Measurements from ENCODE around the gene ATP2B2. TPM values are rescaled to one million over a fixed set of nuclear protein-coding genes. Genes with fewer than 3 reads are reported as not detected.
A peak's percentile ranks its signal among the peaks of the same experiment; 100 is the strongest.

Gene ATP2B2
- total RNA-seq (1.8 and 1.9 TPM in 2 replicates), polyA plus RNA-seq (0.66 and 0.75 TPM in 2 replicates)

DNA sequence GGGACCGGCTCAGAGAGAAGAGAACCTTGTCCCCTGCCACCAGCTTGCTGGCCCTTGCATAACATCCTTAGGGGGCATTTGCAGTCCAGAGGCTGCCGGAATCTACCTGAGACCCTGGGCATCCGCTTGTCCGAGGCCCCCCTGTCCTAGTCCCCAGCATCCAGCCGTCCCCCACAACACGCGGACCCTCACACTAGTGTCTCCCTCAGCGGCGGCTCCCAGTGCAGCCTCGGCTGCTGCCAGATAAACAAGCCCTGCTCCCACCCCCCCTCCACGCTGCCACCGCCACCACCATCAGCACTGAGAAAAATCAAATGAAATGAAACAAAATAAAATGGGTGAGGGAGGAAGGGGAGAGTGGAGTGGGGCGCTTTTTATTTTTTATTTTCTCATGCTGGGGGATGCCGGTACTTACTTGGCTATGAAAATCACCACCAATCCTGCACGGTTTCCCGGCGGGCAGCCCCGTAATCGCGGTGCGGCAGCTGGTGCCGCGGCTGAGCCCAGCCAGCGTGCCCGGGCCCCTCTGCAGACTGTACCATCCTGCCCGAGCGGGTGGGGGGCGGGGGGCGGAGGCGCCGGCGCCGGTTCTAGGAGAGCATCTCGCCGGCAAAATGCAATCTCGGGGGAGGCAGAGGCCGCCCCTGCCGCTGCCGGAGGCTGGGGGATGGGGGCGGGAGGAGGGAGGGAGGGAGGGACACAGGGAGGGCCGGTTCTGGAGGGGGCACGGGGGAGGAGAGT lies at the start of gene ATP2B2:
Gene ATP2B2, minus strand, starts transcription at position 537 of the 741 bp plus-strand sequence. CDS start 56,043 bp downstream, outside the sequence.
- H3K36me3 ChIP-seq (replicated peaks; ENCODE audit: insufficient read depth, low read depth), result no peaks in the 10 kb centered on the region
- no peaks in the 10 kb centered on the region for H3K4me1 ChIP-seq (ENCODE audit: insufficient read depth)
- peak within 1 kb of the TSS; percentile 81 for H3K4me2 ChIP-seq
- no peaks in the 10 kb centered on the region for H3K9me2 ChIP-seq (replicated peaks; ENCODE audit: insufficient read depth)
- 15% methylated on average over 26 of the region's 42 CpGs for WGBS (ENCODE audit: low lambda C conversion rate, missing lambda C conversion rate)
- no peak within 1 kb of the TSS for H2AFZ ChIP-seq
- no peak within 1 kb of the TSS for H3K4me3 ChIP-seq
- H4K20me1 ChIP-seq (ENCODE audit: insufficient read depth, poor library complexity, severe bottlenecking), result no peaks in the 10 kb centered on the region
- TF ChIP-seq EZH2 (IDR thresholded peaks at IDR 0.05; ENCODE audit: borderline replicate concordance), result peak; percentile 40
- TF ChIP-seq, protein P1, sequence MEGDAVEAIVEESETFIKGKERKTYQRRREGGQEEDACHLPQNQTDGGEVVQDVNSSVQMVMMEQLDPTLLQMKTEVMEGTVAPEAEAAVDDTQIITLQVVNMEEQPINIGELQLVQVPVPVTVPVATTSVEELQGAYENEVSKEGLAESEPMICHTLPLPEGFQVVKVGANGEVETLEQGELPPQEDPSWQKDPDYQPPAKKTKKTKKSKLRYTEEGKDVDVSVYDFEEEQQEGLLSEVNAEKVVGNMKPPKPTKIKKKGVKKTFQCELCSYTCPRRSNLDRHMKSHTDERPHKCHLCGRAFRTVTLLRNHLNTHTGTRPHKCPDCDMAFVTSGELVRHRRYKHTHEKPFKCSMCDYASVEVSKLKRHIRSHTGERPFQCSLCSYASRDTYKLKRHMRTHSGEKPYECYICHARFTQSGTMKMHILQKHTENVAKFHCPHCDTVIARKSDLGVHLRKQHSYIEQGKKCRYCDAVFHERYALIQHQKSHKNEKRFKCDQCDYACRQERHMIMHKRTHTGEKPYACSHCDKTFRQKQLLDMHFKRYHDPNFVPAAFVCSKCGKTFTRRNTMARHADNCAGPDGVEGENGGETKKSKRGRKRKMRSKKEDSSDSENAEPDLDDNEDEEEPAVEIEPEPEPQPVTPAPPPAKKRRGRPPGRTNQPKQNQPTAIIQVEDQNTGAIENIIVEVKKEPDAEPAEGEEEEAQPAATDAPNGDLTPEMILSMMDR (IDR thresholded peaks at IDR 0.05; ENCODE audit: poor library complexity), result no peak
- no peak for TF ChIP-seq EZH2phosphoT487 (IDR thresholded peaks at IDR 0.05; ENCODE audit: low read depth, severe bottlenecking, unreplicated experiment)
- DNase-seq (ENCODE audit: low spot score), result peak; percentile 32
- no peaks in the 10 kb centered on the region for H3K79me2 ChIP-seq
- no peaks in the 10 kb centered on the region for H3K9me3 ChIP-seq (ENCODE audit: low read depth)
- peaks cover 34% of the 10 kb centered on the region for H3K27me3 ChIP-seq
- no peak within 1 kb of the TSS for H3K27ac ChIP-seq

DNA sequence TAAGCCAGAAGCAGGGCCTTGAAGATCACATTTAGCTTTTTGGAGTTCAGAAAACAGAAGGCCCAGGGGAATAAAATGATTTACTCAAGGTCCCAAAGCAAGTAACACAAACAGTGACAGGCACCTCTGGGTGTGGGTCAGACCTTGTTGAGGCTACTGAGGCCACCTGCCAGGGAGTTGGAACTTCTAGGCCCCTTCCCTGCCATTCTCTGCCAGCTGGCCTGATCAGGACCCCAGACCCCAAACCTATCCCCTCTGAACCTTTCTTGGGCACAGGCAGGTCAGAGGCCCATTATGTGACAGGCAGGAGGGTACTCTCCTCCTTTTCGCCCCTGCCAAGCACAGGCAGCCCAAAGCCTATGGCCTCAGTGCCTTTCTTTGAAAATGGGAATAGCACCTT lies 49.4 kb upstream of the ATP2B2 start:
- no peaks in the 10 kb centered on the region for H4K20me1 ChIP-seq (ENCODE audit: insufficient read depth, poor library complexity, severe bottlenecking)
- no peak for DNase-seq (ENCODE audit: low spot score)
- H2AFZ ChIP-seq, result no peak overlapping the region
- no peaks in the 10 kb centered on the region for H3K9me3 ChIP-seq (ENCODE audit: low read depth)
- H3K27me3 ChIP-seq, result peaks cover 4% of the 10 kb centered on the region
- TF ChIP-seq EZH2 (IDR thresholded peaks at IDR 0.05; ENCODE audit: borderline replicate concordance) (no peak), EZH2phosphoT487 (IDR thresholded peaks at IDR 0.05; ENCODE audit: low read depth, severe bottlenecking, unreplicated experiment) (no peak)
- TF ChIP-seq, protein P1 (IDR thresholded peaks at IDR 0.05; ENCODE audit: poor library complexity), result no peak
- H3K27ac ChIP-seq, result no peak overlapping the region
- no peaks in the 10 kb centered on the region for H3K79me2 ChIP-seq
- no peak overlapping the region for H3K4me3 ChIP-seq
- H3K4me1 ChIP-seq (ENCODE audit: insufficient read depth), result no peaks in the 10 kb centered on the region
- no peaks in the 10 kb centered on the region for H3K36me3 ChIP-seq (replicated peaks; ENCODE audit: insufficient read depth, low read depth)
- H3K4me2 ChIP-seq, result no peak overlapping the region
- H3K9me2 ChIP-seq (replicated peaks; ENCODE audit: insufficient read depth), result no peaks in the 10 kb centered on the region
- WGBS (ENCODE audit: low lambda C conversion rate, missing lambda C conversion rate), result 100% methylated on average over 1 of the region's 1 CpG

DNA sequence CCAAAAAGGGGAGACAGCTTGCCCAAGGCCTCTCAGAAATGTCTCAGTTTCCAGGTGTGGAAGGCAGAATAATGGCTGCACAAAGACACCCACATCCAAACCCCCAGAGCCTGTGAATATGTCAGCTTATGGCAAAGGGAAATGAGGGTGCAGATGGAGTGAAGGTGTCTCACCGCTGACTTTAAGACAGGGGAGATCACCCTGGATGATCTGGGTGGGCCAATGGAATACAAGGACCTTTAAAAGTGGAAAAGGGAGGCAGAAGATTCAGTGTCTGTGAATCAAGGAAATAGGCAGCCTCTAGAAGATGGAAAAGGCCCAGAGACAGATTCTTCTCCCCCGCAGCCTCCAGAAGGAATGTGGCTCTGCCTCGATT lies 48.8 kb upstream of the ATP2B2 start:
- DNase-seq (ENCODE audit: low spot score), result no peak
- Histone ChIP-seq H3K27me3 (peaks cover 4% of the 10 kb centered on the region), H4K20me1 (ENCODE audit: insufficient read depth, poor library complexity, severe bottlenecking) (no peaks in the 10 kb centered on the region), H3K9me3 (ENCODE audit: low read depth) (no peaks in the 10 kb centered on the region), H3K79me2 (no peaks in the 10 kb centered on the region), H2AFZ (no peak overlapping the region), H3K4me1 (ENCODE audit: insufficient read depth) (no peaks in the 10 kb centered on the region), H3K27ac (no peak overlapping the region), H3K4me2 (no peak overlapping the region), H3K4me3 (no peak overlapping the region), H3K9me2 (replicated peaks; ENCODE audit: insufficient read depth) (no peaks in the 10 kb centered on the region), H3K36me3 (replicated peaks; ENCODE audit: insufficient read depth, low read depth) (no peaks in the 10 kb centered on the region)
- WGBS (ENCODE audit: low lambda C conversion rate, missing lambda C conversion rate), result 76% methylated on average over 3 of the region's 3 CpGs
- no peak for TF ChIP-seq EZH2 (IDR thresholded peaks at IDR 0.05; ENCODE audit: borderline replicate concordance)
- no peak for TF ChIP-seq EZH2phosphoT487 (IDR thresholded peaks at IDR 0.05; ENCODE audit: low read depth, severe bottlenecking, unreplicated experiment)
- TF ChIP-seq, protein P1 (IDR thresholded peaks at IDR 0.05; ENCODE audit: poor library complexity), result no peak
